ENCODE results near the gene SETD1A.
A peak's percentile ranks its signal among the peaks of the same experiment; 100 is the strongest.

Gene SETD1A

GRCh38 chr16:30982548-30983288, 25.2 kb downstream of the SETD1A start:
- DNase-seq (ENCODE audit: low read depth in 2 of 2) = no peak

- DNase-seq (ENCODE audit: low read depth in 2 of 2) = no peak
Measured at GRCh38 chr16:30983289-30983889, 25.8 kb downstream of the SETD1A start.

DNA sequence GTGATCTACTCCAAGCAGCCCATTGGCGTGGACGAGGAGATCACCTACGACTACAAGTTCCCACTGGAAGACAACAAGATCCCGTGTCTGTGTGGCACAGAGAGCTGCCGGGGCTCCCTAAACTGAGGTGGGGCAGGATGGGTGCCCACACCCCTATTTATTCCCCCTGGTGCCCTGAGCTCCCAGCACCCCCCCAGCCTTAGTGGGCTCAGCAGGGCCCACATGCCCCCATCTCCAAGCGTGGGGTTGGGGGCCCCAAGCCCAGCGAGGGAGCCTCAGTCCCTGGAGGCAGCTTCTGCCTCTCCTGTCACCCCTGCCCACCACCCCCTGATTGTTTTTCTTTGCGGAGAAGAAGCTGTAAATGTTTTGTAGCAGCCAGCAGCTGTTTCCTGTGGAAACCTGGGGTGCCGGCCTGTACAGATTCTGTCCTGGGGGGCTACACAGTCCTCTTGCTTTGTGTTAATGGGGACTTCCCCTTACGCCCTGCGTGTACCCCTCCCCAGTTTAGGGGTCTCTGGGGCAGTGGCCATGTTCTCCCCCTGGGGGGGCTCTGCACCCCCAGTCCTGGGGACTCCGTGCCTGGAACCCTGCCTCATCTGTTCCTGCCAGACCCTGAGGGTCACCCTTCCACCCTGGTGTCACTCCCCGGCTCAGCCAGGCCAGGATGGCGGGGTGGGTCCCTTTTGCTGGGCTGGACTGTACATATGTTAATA, 26.5 kb downstream of the SETD1A start:
- DNase-seq (ENCODE audit: low read depth in 2 of 2) = no peak

GRCh38 chr16:30984669-30985400, 27.3 kb downstream of the SETD1A start, which contains the start of gene HSD3B7:
Gene HSD3B7, plus strand, starts transcription at chr16:30985207. Its CDS starts 452 bp downstream, at chr16:30985659.
- peak; percentile 58 to 66 for DNase-seq (ENCODE audit: low read depth in 2 of 2)

GRCh38 chr16:30985401-30986128, 28.0 kb downstream of the SETD1A start:
- no peak for DNase-seq (ENCODE audit: low read depth in 2 of 2)

- no peak for DNase-seq (ENCODE audit: low read depth in 2 of 2)
Measured at GRCh38 chr16:30986129-30986991, 28.8 kb downstream of the SETD1A start.

- DNase-seq (ENCODE audit: low read depth in 2 of 2) = no peak
Measured at GRCh38 chr16:30987581-30988190, 30.1 kb downstream of the SETD1A start.

- DNase-seq (ENCODE audit: low read depth in 2 of 2) = no peak
Measured at GRCh38 chr16:30989469-30990047, 32.0 kb downstream of the SETD1A start.

- DNase-seq (ENCODE audit: low read depth in 2 of 2) = no peak
Measured at GRCh38 chr16:30990105-30990504, 32.6 kb downstream of the SETD1A start.

GRCh38 chr16:30991052-30991451, 33.5 kb downstream of the SETD1A start:
- no peak for DNase-seq (ENCODE audit: low read depth in 2 of 2)

DNA sequence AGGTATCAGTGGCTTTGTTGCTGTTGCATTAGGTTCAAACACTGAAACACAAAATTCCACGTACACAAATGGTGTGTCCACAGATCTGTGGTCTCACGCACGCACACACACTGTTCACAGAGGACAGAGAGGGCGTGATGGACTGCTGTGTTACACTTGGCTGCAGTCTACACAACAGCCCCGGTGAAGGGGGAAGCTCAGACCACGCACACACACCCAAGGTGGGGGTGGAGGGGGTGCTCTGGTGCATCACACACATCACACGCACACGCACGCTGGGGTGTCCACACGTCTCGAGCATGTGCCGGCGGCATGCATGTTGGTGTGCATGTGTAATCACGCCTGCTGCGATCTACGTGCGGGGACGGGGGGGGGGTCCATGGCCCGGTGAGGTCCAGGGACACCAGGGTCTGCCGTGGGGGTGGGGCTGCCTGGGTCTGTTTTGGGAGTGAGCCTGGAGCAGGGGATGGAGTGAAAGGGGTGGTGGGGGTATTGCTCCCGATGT, 34.8 kb downstream of the SETD1A start:
- no peak for DNase-seq (ENCODE audit: low read depth in 2 of 2)

- DNase-seq (ENCODE audit: low read depth in 2 of 2) = no peak
Measured at GRCh38 chr16:30992931-30993816, 35.6 kb downstream of the SETD1A start.

- no peak for DNase-seq (ENCODE audit: low read depth in 2 of 2)
Measured at GRCh38 chr16:30995927-30996323, 38.4 kb downstream of the SETD1A start.

DNA sequence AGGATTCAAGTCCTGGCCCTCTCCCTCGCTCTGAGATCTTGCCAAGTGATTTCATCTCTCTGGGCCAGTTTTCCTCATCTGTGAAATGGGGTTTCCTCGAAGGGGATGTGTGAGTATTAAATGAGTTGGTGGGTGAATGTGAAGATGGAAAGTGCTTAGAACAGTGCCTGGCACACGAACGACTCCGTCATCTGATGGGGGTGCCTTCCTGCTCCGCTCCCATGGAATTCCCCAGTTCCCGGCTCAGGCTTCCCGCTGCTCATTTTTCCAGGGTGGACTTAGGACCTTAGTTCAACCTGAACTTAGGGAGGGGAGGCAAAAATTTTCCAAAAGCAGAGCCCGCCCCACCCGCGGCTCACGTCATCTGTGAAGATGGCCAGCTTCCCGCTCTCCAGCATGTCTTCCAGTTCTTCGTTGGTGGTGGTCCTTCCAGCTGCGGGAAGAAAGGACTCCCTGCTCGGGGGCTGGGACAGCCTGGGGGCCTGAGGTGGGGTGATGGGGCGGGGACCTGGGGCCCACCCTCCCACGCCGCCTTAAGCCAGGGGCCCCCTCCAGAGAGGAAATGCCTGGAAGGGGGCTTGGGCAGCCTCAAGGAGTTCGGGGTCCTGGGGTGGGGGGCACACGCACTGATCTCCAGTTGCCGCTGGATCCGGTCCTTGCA, 38.9 kb downstream of the SETD1A start:
- no peak for DNase-seq (ENCODE audit: low read depth in 2 of 2)

GRCh38 chr16:30996985-30997724, 39.6 kb downstream of the SETD1A start:
- DNase-seq (ENCODE audit: low read depth in 2 of 2) = peak; percentile 74 to 82

GRCh38 chr16:30997725-30998711, 40.5 kb downstream of the SETD1A start:
- DNase-seq (ENCODE audit: low read depth in 2 of 2) = no peak

Measured in stimulated activated CD8-positive, alpha-beta memory T cell treated with anti-CD3 and anti-CD28 coated beads, Interleukin-2, amount 100 ng/mL, for 1 hour (primary cell).